A172 (cell line): ENCODE results near the gene DPPA3. TPM values are rescaled to one million over a fixed set of nuclear protein-coding genes. Genes with fewer than 3 reads are reported as not detected.
"Not testable (repeated sequence)": the region's sequence is repeated elsewhere in the genome, so short reads cannot be mapped to it uniquely, and the experiment has no call there.

Experiments used
- DNase-seq: peaks from one replicate; pipeline ENCODE4 v3.0.0-alpha.2; 2015; ENCODE audit warnings: low spot score
- total RNA-seq: library from RNA; depleted of rRNA; stranded (reverse); fragments of >200 nt; shearing (Covaris generic); gene quantifications from 2 replicates; pipeline ENCODE4 v1.2.3, GENCODE V29; 2014; rRNA removed

DPPA3 gene
- total RNA-seq, 1 experiment from 2014 or later, result not detected

DNA sequence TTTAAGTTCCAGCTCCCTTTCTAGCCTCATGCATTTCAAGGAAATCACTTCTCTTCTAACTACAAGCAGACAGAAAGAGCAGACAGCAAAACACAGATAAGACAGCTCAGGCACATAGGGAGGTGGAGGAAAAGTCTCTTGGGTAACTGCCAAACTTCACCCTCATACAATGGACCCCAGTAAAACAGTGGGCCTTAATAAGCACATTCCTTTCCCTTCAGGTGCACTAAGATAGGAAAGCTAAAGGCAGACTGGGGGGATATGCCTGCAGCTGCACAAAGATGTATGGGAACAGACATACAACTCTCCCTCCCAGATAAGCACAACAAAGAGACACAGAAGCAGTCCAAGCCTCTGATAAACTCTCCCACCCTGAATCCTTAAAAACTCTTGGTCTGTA lies 19.8 kb downstream of the DPPA3 start:
- not testable (repeated sequence) for DNase-seq

DNA sequence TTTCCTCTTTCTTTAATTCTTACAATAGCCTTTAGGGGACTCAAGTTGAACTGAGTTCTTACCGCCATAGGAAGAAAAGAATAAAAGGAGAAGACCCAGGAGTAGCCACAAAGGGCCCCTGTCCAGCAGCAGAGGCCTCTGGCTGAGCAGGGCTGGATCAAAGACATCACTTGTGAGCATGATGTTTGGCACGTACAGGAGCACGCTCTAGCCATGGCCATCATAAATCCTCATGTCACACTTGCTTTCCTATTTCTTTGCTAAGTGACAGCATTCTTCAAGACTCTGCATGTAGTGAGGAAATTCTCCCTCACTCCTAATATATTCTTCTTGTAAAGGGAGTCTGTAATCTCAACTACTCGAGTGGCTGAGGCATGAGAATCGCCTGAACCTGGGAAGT lies 20.3 kb downstream of the DPPA3 start:
- DNase-seq, result no peak

DNA sequence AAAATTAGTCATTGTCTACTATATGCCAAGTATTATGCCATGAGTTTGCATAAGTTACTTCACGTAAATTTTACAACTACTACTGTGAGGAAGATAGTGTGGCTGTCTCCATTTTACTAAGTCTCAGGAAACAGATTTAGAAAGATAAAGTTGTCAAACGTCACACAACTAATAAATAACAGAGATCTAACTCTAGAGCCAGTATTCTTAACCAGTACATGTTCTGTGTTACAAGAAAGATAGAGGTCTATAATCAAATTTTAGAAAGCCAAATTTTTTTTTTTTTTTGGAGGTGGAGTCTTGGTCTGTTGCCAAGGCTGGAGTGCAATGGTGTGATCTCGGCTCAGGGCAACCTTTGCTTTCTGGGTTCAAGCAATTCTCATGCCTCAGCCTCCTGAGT lies 21.8 kb downstream of the DPPA3 start:
- no peak for DNase-seq

GRCh38 chr12:7747246-7747645 lies 36.0 kb downstream of the DPPA3 start, which contains the start of gene CLEC4C:
TSS of gene CLEC4C (minus strand) at chr12:7747375. CDS start at chr12:7747348, 27 bp downstream.
- no peak for DNase-seq

DNA sequence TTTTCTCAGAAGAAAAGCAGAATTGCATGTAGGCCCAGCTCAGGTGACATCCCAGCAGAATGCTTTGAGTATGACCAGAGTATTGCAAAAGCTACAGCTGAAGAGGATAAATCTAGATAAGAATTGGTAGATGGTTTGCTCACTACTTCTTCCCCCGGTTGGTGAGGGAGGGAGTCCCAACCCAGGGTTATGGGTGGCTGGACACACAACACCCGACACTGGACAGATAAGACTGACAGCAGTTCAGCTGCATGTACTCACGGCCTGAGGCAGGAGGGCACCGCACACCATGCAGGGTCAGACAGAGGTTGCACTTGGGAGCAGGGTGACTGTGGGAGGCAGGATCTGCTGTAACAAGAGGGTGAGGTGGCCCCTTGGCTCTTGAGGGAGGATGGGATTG lies 37.6 kb downstream of the DPPA3 start:
- no peak for DNase-seq

DNA sequence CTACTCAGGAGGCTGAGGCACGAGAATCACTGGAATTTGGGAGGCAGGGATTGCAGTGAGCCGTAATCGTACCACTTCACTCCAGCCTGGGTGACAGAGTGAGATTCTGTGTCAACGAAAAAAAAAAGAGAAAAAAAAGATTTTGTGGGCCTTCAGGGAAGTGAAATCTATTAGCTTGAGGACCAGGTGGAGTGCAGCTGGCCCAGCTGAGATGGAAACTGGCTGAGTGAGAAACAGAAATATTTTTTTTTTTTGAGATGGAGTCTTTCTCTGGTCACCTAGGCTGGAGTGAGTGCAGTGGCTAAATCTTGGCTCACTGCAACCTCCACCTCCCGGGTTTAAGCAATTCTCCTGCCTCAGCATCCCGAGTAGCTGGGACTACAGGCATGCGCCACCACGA lies 38.2 kb downstream of the DPPA3 start:
- no peak for DNase-seq

GRCh38 chr12:7750350-7750749 lies 39.1 kb downstream of the DPPA3 start:
- DNase-seq, result no peak

- no peak for DNase-seq
Observed at GRCh38 chr12:7751394-7751793, 40.2 kb downstream of the DPPA3 start.

DNA sequence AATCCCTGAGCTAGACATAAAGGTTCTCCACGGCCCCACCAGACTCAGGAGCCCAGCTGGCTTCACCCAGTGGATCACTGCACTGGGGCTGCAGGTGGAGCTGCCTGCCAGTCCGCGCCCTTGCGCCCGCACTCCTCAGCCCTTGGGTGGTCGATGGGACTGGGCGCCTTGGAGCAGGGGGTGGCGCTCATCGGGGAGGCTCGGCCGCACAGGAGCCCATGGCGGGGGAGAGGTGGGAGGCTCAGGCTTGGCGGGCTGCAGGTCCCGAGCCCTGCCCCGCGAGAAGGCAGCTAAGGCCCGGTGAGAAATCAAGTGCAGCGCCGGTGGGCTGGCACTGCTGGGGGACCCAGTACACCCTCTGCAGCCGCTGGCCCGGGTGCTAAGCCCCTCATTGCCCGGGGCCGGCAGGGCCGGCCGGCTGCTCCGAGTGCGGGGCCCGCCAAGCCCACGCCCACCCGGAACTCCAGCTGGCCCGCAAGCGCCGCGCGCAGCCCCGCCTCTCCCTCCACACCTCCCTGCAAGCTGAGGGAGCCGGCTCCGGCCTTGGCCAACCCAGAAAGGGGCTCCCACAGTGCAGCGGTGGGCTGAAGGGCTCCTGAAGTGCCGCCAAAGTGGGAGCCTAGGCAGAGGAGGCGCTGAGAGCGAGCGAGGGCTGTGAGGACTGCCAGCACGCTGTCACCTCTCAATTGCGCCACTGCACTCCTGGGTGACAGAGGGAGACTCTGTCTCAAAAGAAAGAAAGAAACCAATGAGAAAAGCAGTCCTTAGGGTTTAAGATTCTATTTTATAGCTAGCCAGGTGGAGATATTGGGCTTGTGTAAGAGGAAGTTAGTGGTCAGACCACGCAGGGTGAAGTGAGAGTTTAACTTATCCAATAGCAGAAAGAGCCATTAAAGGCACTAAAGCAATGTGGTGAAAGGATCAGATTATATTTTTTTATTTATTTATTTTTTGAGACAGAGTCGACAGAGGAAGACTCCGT lies 41.0 kb downstream of the DPPA3 start:
- DNase-seq, result not testable (repeated sequence)

DNA sequence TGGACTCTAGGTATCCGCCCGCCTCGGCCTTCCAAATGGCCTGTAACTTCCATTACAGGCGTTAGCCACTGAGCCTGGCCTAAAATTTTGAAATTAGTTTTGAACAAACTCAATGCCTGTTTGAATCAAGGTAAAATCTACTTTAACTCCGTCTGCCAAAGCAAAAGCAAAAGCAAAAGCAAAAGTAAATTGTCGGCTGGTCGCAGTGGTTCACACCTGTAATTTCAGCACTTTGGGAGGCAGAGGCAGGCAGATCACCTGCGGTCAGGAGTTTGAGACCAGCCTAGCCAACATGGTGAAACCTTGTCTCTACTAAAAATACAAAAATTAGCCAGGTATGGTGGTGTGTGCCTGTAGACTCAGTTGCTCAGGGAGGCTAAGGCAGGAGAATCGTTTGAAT lies 44.4 kb downstream of the DPPA3 start:
- not testable (repeated sequence) for DNase-seq

GRCh38 chr12:7756993-7757392 lies 45.8 kb downstream of the DPPA3 start:
- DNase-seq, result no peak

DNA sequence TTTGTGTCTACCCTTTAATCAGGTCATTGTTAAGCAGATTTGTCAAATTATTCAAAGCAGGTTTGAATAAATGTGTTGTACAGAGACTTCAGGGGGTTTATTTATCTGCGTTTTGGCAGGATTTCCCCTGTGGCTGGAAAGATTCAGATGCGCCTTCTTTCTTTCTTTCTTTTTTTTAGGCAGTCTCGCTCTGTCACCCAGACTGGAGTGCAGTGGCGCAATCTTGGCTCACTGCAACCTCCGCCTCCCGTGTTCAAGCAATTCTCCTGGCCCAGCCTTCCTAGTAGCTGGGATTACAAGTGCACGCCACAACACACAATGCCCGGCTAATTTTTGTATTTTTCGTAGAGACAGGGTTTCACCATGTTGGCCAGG lies 47.5 kb downstream of the DPPA3 start:
- no peak for DNase-seq

Other genes starting within 250 kb of the DPPA3 start
- gene CD163, start 207.7 kb upstream of the DPPA3 start, total RNA-seq, result 0.02 TPM in 1 of 2 replicates, not detected in the other
- gene APOBEC1, start 45.5 kb upstream of the DPPA3 start, total RNA-seq, result not detected in 2 replicates
- not detected in 2 replicates for gene GDF3, start 15.7 kb upstream of the DPPA3 start, total RNA-seq
- gene CLEC4C, start 35.9 kb downstream of the DPPA3 start, total RNA-seq, result not detected in 2 replicates
- not detected in 2 replicates for gene NANOGNB, start 53.8 kb downstream of the DPPA3 start, total RNA-seq
- gene NANOG, start 78.0 kb downstream of the DPPA3 start, total RNA-seq, result not detected in 2 replicates
- 0.12 TPM in 1 of 2 replicates, not detected in the other for gene SLC2A14, start 161.5 kb downstream of the DPPA3 start, total RNA-seq
- gene SLC2A3, start 224.8 kb downstream of the DPPA3 start, total RNA-seq, result 16.3 and 17.0 TPM in 2 replicates